Esophagus muscularis mucosa (tissue), 4 donors: Measurements from ENCODE around the gene ZNF516.

Experiments
- CTCF ChIP-seq, 3 experiments: fragments of 200-600 bp in 2 of 3; fragments of 450-650 bp in 1 of 3; sonication (generic) in 2 of 3; IDR thresholded peaks; one replicate each; pipeline ENCODE4 v1.5.1; 2017 to 2019; ENCODE audit warnings: antibody characterized with exemption in 3 of 3, mild to moderate bottlenecking in 2 of 3, moderate library complexity in 1 of 3
- EP300 ChIP-seq: sonication (generic); formaldehyde crosslinking; IDR thresholded peaks from one replicate; pipeline ENCODE4 v1.6.1; 2017; ENCODE audit warnings: antibody characterized with exemption
- POLR2A ChIP-seq: fragments of 450-650 bp; IDR thresholded peaks from one replicate; pipeline ENCODE4 v1.6.1; 2017; ENCODE audit warnings: antibody characterized with exemption, moderate library complexity, mild to moderate bottlenecking, low read depth
- POLR2AphosphoS5 ChIP-seq, 2 donors: sonication (generic); formaldehyde crosslinking; IDR thresholded peaks; one replicate each; pipeline ENCODE4 v1.6.1; 2017; ENCODE audit warnings: antibody characterized with exemption in 2 of 2

GRCh38 chr18:76483780-76484179, 11.3 kb downstream of the ZNF516 start:
- TF ChIP-seq POLR2AphosphoS5 (IDR thresholded peaks at IDR 0.05) (no peak), CTCF (IDR thresholded peaks at IDR 0.05) (no peak), EP300 (no peak), POLR2A (no peak)
